CD4-positive, alpha-beta T cell treated with Interleukin-6 at 100 ng/mL for 8 hours (primary cell): Measurements from ENCODE around the gene B3GALNT1.
"Not testable (repeated sequence)": the region's sequence is repeated elsewhere in the genome, so short reads cannot be mapped to it uniquely, and the experiment has no call there.

Experiments
- DNase-seq: peaks from one replicate; pipeline ENCODE4 v3.0.0-alpha.2; 2020; ENCODE audit warnings: mixed read lengths, low spot score

The B3GALNT1 gene

GRCh38 chr3:161073181-161073580 is 32.0 kb downstream of the B3GALNT1 start:
- DNase-seq: no peak

GRCh38 chr3:161072751-161073150 is 32.4 kb downstream of the B3GALNT1 start:
- DNase-seq: no peak

GRCh38 chr3:161072211-161072621 is 32.9 kb downstream of the B3GALNT1 start:
- no peak for DNase-seq

- no peak for DNase-seq
These were observed 34.0 kb downstream of the B3GALNT1 start for GRCh38 chr3:161070980-161071663.

- DNase-seq: no peak
These were observed 34.8 kb downstream of the B3GALNT1 start for GRCh38 chr3:161070252-161070930.

GRCh38 chr3:161069511-161070251 is 35.5 kb downstream of the B3GALNT1 start:
- DNase-seq: no peak

- no peak for DNase-seq
These were observed 37.8 kb downstream of the B3GALNT1 start for GRCh38 chr3:161067335-161067734.

GRCh38 chr3:161066930-161067329 is 38.2 kb downstream of the B3GALNT1 start:
- no peak for DNase-seq

GRCh38 chr3:161064413-161064812 is 40.7 kb downstream of the B3GALNT1 start:
- no peak for DNase-seq

- DNase-seq: no peak
These were observed 50.1 kb downstream of the B3GALNT1 start for GRCh38 chr3:161054860-161055604.

- no peak for DNase-seq
These were observed 53.3 kb downstream of the B3GALNT1 start for GRCh38 chr3:161051856-161052255.

- DNase-seq: no peak
These were observed 54.2 kb downstream of the B3GALNT1 start for GRCh38 chr3:161050935-161051334.

GRCh38 chr3:161049683-161050248 is 55.4 kb downstream of the B3GALNT1 start:
- no peak for DNase-seq

GRCh38 chr3:161043336-161044035 is 61.7 kb downstream of the B3GALNT1 start:
- DNase-seq: no peak

GRCh38 chr3:161042023-161042501 is 63.1 kb downstream of the B3GALNT1 start:
- DNase-seq: no peak

- no peak for DNase-seq
These were observed 66.4 kb downstream of the B3GALNT1 start for GRCh38 chr3:161038725-161039124.

- DNase-seq: no peak
These were observed 69.4 kb downstream of the B3GALNT1 start for GRCh38 chr3:161035711-161036110.

- DNase-seq: not testable (repeated sequence)
These were observed 70.1 kb downstream of the B3GALNT1 start for GRCh38 chr3:161034913-161035550.
